ENCODE data around the gene BRPF3.
"Not testable (repeated sequence)": the region's sequence is repeated elsewhere in the genome, so short reads cannot be mapped to it uniquely, and the experiment has no call there.

BRPF3 gene

DNA sequence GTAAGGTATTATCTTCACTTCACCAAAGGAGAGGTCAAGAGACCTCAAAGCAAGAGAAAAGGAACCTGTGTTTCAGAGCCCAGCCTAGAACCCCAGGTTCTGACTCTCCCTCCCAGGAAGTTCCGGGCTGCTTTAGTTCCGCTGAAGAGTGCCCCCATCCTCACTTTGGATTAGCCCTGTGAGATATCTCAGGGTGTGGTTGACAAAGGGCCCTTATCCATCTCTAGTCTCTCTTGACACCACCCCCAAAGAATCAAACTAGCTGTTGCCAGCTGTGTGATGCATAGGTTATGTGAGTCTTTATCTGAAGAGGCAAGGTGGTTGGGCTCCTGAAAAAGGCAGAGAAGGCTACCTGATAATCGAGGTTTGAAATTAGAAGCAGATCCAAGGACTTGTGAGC lies 20.6 kb downstream of the BRPF3 start:
- H3K9me3 ChIP-seq (ENCODE audit: control insufficient read depth, low read length): no peaks in the 10 kb centered on the region
- H3K27me3 ChIP-seq (ENCODE audit: control insufficient read depth, insufficient read depth, low read length, poor library complexity, severe bottlenecking): no peaks in the 10 kb centered on the region
- peaks cover 62% of the 10 kb centered on the region for H3K36me3 ChIP-seq (ENCODE audit: control insufficient read depth, insufficient read depth, low read length)
- WGBS, 2 experiments: 92 to 99% methylated on average over 3 of the region's 3 CpGs
- no peak overlapping the region for H3K27ac ChIP-seq (ENCODE audit: insufficient read depth, low read depth, low read length, poor library complexity, severe bottlenecking)
- no peaks in the 10 kb centered on the region for H3K4me1 ChIP-seq (ENCODE audit: control insufficient read depth, insufficient read depth, low read length)
- H3K4me3 ChIP-seq (ENCODE audit: insufficient read depth, low read depth, low read length): no peak overlapping the region

DNA sequence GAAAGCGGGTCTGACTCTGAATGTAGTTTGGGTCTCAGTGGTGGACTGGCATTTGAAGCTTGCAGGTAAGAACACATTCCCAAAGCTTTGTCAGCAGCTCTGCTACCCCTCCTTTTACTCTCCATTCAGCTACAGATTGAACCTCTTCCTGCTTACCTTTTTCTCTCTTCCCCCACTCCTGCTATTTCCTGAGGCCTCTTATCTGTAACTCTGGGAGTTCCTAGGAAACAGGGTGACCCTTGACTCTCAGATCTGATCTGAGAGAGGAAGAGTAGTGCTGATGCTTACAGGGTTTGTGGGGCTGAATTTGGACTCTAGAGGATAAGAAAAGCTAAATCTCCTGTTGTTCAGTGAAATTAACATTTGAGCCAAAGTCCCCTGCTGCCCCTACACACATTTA lies 21.4 kb downstream of the BRPF3 start:
- 97 to 100% methylated on average over 1 of the region's 1 CpG for WGBS, 2 experiments

DNA sequence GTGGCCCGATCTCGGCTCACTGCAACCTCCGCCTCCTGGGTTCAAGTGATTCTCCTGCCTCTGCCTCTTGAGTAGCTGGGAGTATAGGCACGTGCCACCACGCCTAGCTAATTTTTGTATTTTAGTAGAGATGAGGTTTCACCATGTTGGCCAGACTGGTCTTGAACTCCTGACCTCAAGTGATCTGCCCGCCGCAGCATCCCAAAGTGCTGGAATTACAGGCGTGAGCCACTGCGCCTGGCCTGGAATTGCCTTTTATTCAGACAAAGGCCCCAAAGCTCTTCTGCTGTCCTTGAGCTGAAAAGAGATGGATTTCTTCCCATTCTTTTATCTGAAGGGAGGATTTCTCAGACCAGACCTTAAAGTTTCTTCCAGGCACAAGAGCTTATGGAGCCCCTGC lies 22.0 kb downstream of the BRPF3 start:
- 94 to 95% methylated on average over 9 of the region's 9 CpGs for WGBS, 2 experiments
- H3K36me3 ChIP-seq (ENCODE audit: control insufficient read depth, insufficient read depth, low read length): peaks cover 71% of the 10 kb centered on the region
- not testable (repeated sequence) for H3K4me3 ChIP-seq (ENCODE audit: insufficient read depth, low read depth, low read length); H3K27me3 ChIP-seq (ENCODE audit: control insufficient read depth, insufficient read depth, low read length, poor library complexity, severe bottlenecking); H3K9me3 ChIP-seq (ENCODE audit: control insufficient read depth, low read length); H3K27ac ChIP-seq (ENCODE audit: insufficient read depth, low read depth, low read length, poor library complexity, severe bottlenecking); H3K4me1 ChIP-seq (ENCODE audit: control insufficient read depth, insufficient read depth, low read length)

More for the DNA sequence above, 21.4 kb downstream of the BRPF3 start:
- Histone ChIP-seq H3K27me3 (ENCODE audit: control insufficient read depth, insufficient read depth, low read length, poor library complexity, severe bottlenecking) (no peaks in the 10 kb centered on the region), H3K36me3 (ENCODE audit: control insufficient read depth, insufficient read depth, low read length) (peaks cover 66% of the 10 kb centered on the region), H3K27ac (ENCODE audit: insufficient read depth, low read depth, low read length, poor library complexity, severe bottlenecking) (no peak overlapping the region), H3K4me3 (ENCODE audit: insufficient read depth, low read depth, low read length) (no peak overlapping the region), H3K4me1 (ENCODE audit: control insufficient read depth, insufficient read depth, low read length) (no peaks in the 10 kb centered on the region), H3K9me3 (ENCODE audit: control insufficient read depth, low read length) (no peaks in the 10 kb centered on the region)

DNA sequence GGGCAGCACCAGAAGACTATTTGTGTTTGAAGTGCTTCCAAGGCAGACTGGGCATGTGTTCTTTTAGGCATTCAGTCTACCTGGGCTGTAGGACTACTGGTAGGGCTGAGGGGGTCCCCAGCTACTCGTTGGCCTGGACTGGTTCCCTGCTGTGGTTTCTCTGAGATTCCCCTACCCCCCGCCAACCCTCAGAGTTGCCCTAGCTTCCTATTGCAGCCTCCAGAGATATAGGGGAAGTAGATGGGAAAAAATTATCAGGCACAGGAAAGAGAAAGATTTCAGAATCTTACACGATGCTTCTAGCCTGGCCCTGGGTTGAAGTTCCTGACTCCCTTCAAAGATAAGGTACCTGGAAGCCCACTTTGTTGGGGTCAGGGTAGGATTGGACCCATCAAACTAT lies 22.5 kb downstream of the BRPF3 start:
- Histone ChIP-seq H3K27me3 (ENCODE audit: control insufficient read depth, insufficient read depth, low read length, poor library complexity, severe bottlenecking) (no peaks in the 10 kb centered on the region), H3K9me3 (ENCODE audit: control insufficient read depth, low read length) (no peaks in the 10 kb centered on the region), H3K4me1 (ENCODE audit: control insufficient read depth, insufficient read depth, low read length) (no peaks in the 10 kb centered on the region), H3K36me3 (ENCODE audit: control insufficient read depth, insufficient read depth, low read length) (peaks cover 70% of the 10 kb centered on the region), H3K27ac (ENCODE audit: insufficient read depth, low read depth, low read length, poor library complexity, severe bottlenecking) (no peak overlapping the region), H3K4me3 (ENCODE audit: insufficient read depth, low read depth, low read length) (no peak overlapping the region)
- 83 to 91% methylated on average over 3 of the region's 3 CpGs for WGBS, 2 experiments

DNA sequence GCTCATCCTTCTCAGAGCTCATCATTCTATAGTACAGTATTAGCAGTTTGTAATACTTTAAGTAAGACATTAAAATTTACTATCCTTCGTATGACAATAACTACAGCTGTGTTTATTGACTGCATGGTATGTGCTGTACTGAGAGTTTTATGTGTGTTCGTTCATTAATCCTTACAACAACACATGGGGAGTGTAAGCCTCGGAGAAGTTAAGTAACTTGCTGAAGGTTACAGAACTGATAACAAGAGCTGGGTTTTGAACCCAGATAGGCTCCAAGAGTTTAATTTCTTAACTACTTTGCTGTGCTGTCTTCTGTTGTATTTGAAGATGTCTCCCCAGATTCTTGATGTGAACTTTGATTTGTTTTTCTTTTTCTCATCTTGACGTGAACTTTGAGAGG lies 23.7 kb downstream of the BRPF3 start:
- Histone ChIP-seq H3K27ac (ENCODE audit: insufficient read depth, low read depth, low read length, poor library complexity, severe bottlenecking) (no peak overlapping the region), H3K4me3 (ENCODE audit: insufficient read depth, low read depth, low read length) (no peak overlapping the region), H3K9me3 (ENCODE audit: control insufficient read depth, low read length) (no peaks in the 10 kb centered on the region)

DNA sequence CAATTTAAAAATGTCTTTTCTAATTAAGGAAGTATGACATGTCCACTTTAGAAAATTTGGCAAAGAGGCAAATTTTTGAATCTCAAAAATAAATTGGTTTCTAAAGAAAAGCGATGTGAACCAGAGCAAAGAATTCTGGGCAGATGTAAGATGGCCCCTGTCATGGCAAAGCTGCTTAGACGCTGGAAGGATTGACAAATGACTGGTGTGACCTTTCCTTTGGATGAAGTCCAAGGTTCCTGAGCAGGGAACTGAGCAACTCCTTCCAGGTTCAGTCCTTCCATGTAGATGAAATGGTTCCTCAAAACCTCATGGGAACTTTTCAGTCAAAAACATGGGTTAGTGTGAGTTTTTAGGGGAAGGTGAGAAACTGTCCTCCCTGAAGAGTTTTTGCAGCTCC lies 25.1 kb downstream of the BRPF3 start:
- no peak overlapping the region for H3K4me3 ChIP-seq (ENCODE audit: insufficient read depth, low read depth, low read length)
- peaks cover 56% of the 10 kb centered on the region for H3K36me3 ChIP-seq (ENCODE audit: control insufficient read depth, insufficient read depth, low read length)
- no peaks in the 10 kb centered on the region for H3K9me3 ChIP-seq (ENCODE audit: control insufficient read depth, low read length)
- no peak overlapping the region for H3K27ac ChIP-seq (ENCODE audit: insufficient read depth, low read depth, low read length, poor library complexity, severe bottlenecking)
- no peaks in the 10 kb centered on the region for H3K4me1 ChIP-seq (ENCODE audit: control insufficient read depth, insufficient read depth, low read length)
- WGBS, 2 experiments: 97% methylated on average over 2 of the region's 2 CpGs
- H3K27me3 ChIP-seq (ENCODE audit: control insufficient read depth, insufficient read depth, low read length, poor library complexity, severe bottlenecking): no peaks in the 10 kb centered on the region

More for the DNA sequence above, 23.7 kb downstream of the BRPF3 start:
- no peaks in the 10 kb centered on the region for H3K4me1 ChIP-seq (ENCODE audit: control insufficient read depth, insufficient read depth, low read length)
- H3K36me3 ChIP-seq (ENCODE audit: control insufficient read depth, insufficient read depth, low read length): peaks cover 68% of the 10 kb centered on the region
- 95 to 100% methylated on average over 1 to 4 of the region's 4 CpGs for WGBS, 2 experiments
- H3K27me3 ChIP-seq (ENCODE audit: control insufficient read depth, insufficient read depth, low read length, poor library complexity, severe bottlenecking): no peaks in the 10 kb centered on the region

DNA sequence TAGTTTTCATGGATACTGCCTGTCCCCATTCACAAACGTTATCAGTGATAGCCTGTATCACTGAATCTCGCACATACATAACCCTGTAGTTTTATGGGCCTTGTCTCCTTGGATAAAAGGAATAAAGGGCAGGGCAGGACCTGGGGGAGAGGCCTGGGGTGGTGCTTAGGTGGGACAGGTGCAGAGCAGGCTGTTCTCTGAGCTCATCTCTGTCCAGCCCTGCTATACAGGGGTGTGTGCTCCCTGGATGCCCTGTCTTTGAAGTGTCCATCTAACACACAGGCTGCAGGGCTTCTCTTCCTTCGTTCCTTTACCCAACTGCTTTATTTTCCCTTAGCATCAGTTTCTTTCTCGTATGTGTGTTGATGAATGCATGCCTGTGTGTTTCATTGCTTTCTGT lies 26.4 kb downstream of the BRPF3 start:
- peaks cover 43% of the 10 kb centered on the region for H3K36me3 ChIP-seq (ENCODE audit: control insufficient read depth, insufficient read depth, low read length)
- H3K4me1 ChIP-seq (ENCODE audit: control insufficient read depth, insufficient read depth, low read length): no peaks in the 10 kb centered on the region
- no peak overlapping the region for H3K27ac ChIP-seq (ENCODE audit: insufficient read depth, low read depth, low read length, poor library complexity, severe bottlenecking)
- 96 to 100% methylated on average over 1 to 4 of the region's 4 CpGs for WGBS, 2 experiments
- H3K9me3 ChIP-seq (ENCODE audit: control insufficient read depth, low read length): no peaks in the 10 kb centered on the region
- H3K27me3 ChIP-seq (ENCODE audit: control insufficient read depth, insufficient read depth, low read length, poor library complexity, severe bottlenecking): no peaks in the 10 kb centered on the region
- no peak overlapping the region for H3K4me3 ChIP-seq (ENCODE audit: insufficient read depth, low read depth, low read length)

DNA sequence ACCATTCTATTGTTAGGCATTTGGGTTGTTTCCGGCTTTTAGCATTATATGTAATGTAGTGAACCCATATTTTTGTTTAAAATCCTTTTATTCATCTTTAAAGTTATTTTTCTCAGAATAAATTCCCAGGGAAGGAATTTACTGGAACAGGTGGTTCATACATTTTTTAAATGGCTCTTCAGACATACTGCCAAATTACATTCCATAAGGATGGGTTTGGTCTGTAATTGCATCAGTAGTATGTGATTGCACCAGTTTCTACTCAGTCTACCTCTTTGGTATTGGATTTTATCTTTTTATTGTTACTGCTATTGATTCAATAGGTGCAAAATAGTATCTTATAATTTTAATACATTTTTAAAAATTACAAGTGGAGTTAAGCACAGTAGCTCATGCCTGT lies 27.2 kb downstream of the BRPF3 start:
- Histone ChIP-seq H3K27ac (ENCODE audit: insufficient read depth, low read depth, low read length, poor library complexity, severe bottlenecking) (no peak overlapping the region), H3K4me3 (ENCODE audit: insufficient read depth, low read depth, low read length) (no peak overlapping the region), H3K36me3 (ENCODE audit: control insufficient read depth, insufficient read depth, low read length) (peaks cover 39% of the 10 kb centered on the region), H3K27me3 (ENCODE audit: control insufficient read depth, insufficient read depth, low read length, poor library complexity, severe bottlenecking) (no peaks in the 10 kb centered on the region), H3K9me3 (ENCODE audit: control insufficient read depth, low read length) (no peaks in the 10 kb centered on the region), H3K4me1 (ENCODE audit: control insufficient read depth, insufficient read depth, low read length) (no peaks in the 10 kb centered on the region)
- WGBS, 2 experiments: no CpG with 5 or more reads among the region's 1 CpG

DNA sequence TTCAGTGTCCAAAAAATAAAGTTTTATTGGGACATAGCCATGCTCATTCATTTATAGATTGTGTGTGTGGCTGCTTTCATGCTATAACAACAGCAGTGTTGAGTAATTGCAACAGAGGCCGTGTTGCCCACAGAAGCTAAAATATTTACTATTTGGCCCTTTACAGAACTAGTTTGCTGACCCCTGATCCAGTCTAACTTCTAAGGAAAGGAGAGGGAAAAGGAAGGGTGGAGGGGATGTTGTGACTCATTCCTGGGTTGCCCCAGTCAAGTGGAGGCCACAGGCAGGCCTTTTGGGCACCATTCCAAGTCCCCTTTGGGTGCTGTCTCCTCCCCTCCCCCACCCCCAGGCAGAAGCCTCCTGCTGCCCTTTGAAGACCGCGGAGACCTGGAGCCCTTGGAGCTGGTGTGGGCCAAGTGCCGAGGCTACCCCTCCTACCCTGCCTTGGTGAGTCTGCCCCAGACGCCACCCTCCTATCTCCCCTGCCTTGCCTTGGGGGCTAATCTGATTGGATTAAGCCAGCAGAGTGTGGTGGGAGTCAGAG lies 28.4 kb downstream of the BRPF3 start:
- peaks cover 40% of the 10 kb centered on the region for H3K36me3 ChIP-seq (ENCODE audit: control insufficient read depth, insufficient read depth, low read length)
- no peaks in the 10 kb centered on the region for H3K27me3 ChIP-seq (ENCODE audit: control insufficient read depth, insufficient read depth, low read length, poor library complexity, severe bottlenecking)
- no peaks in the 10 kb centered on the region for H3K4me1 ChIP-seq (ENCODE audit: control insufficient read depth, insufficient read depth, low read length)
- no peak overlapping the region for H3K4me3 ChIP-seq (ENCODE audit: insufficient read depth, low read depth, low read length)
- H3K9me3 ChIP-seq (ENCODE audit: control insufficient read depth, low read length): no peaks in the 10 kb centered on the region
- H3K27ac ChIP-seq (ENCODE audit: insufficient read depth, low read depth, low read length, poor library complexity, severe bottlenecking): no peak overlapping the region
- WGBS, 2 experiments: 85 to 87% methylated on average over 5 of the region's 5 CpGs

DNA sequence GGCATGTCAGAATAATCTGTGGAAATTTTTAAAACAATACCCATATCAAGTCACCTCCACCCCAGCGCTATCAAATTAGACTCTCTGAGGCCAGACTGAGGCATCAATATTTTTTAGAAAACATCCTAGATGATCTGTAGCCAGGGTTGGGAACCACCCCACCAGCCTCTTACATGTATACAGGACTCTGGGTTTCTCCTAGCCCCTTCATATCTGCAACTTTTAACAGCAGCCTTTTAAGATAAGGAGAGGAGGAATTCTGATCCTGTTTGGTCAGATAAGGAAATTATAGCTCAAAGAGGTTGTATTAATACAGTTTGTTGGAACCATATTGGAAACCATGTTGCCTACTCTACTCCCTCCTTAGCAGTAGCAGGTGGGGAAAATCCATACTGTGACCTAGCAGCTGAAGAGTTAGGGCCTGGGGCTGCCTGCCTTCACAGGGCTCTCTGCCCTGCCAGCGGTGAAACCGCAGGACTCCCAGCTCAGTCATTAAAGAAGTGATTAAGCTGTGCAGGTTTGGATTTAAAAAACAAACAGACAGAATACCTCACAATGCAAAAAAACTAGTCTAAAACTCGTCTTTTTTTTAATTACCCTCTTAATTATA lies 30.0 kb downstream of the BRPF3 start:
- Histone ChIP-seq H3K27ac (ENCODE audit: insufficient read depth, low read depth, low read length, poor library complexity, severe bottlenecking) (no peak overlapping the region), H3K4me1 (ENCODE audit: control insufficient read depth, insufficient read depth, low read length) (no peaks in the 10 kb centered on the region), H3K36me3 (ENCODE audit: control insufficient read depth, insufficient read depth, low read length) (peaks cover 46% of the 10 kb centered on the region), H3K9me3 (ENCODE audit: control insufficient read depth, low read length) (no peaks in the 10 kb centered on the region), H3K4me3 (ENCODE audit: insufficient read depth, low read depth, low read length) (no peak overlapping the region), H3K27me3 (ENCODE audit: control insufficient read depth, insufficient read depth, low read length, poor library complexity, severe bottlenecking) (no peaks in the 10 kb centered on the region)
- 93 to 95% methylated on average over 3 to 4 of the region's 4 CpGs for WGBS, 2 experiments

All from ectodermal cell (in vitro differentiated cells).